MCF 10A (cell line): ENCODE measurements around the gene MCUR1. TPM values are rescaled to one million over a fixed set of nuclear protein-coding genes. Genes with fewer than 3 reads are reported as not detected.

Experiments
- BruUV-seq: library from RNA; stranded (reverse); fragments of 400-500 nt; replicated peaks from 2 replicates; lab custom pipeline; 2021; lab: Mats Ljungman, UMichigan
- CTCF ChIA-PET: fragments of 300-600 bp; sonication (Branson Sonifier 250); formaldehyde crosslinking; extraction: SDS; loops from one replicate; lab custom pipeline; 2021; ENCODE audit warnings: antibody characterized with exemption, inconsistent platforms; lab: Yijun Ruan, JAX
- POLR2A ChIA-PET: fragments of 300-600, 350-650 bp; sonication (Branson Sonifier 250); formaldehyde crosslinking; extraction: SDS; loops from one replicate; lab custom pipeline; 2020; ENCODE audit warnings: antibody characterized with exemption, inconsistent platforms; lab: Yijun Ruan, JAX
- DNase-seq: peaks from one replicate; pipeline ENCODE4 v3.0.0-alpha.2; 2018; ENCODE audit not compliant: unreplicated experiment
- H3K27ac Mint-ChIP-seq: one replicate; pipeline ENCODE4 v1.8.0; 2022; ENCODE audit warnings: mild to moderate bottlenecking, low read depth, mixed read lengths; ENCODE audit not compliant: unreplicated experiment
- H3K27me3 Mint-ChIP-seq: one replicate; pipeline ENCODE4 v1.8.0; 2022; ENCODE audit warnings: mixed read lengths; ENCODE audit not compliant: insufficient read depth, unreplicated experiment
- H3K36me3 Mint-ChIP-seq: one replicate; pipeline ENCODE4 v1.8.0; 2022; ENCODE audit warnings: mild to moderate bottlenecking, moderate library complexity, mixed read lengths; ENCODE audit not compliant: insufficient read depth, unreplicated experiment
- H3K4me1 Mint-ChIP-seq: one replicate; pipeline ENCODE4 v1.8.0; 2022; ENCODE audit warnings: mixed read lengths; ENCODE audit not compliant: insufficient read depth, unreplicated experiment
- H3K4me3 Mint-ChIP-seq: one replicate; pipeline ENCODE4 v1.8.0; 2022; ENCODE audit warnings: mild to moderate bottlenecking, moderate library complexity, mixed read lengths; ENCODE audit not compliant: unreplicated experiment
- H3K9me3 Mint-ChIP-seq: one replicate; pipeline ENCODE4 v1.8.0; 2022; ENCODE audit warnings: mixed read lengths; ENCODE audit not compliant: unreplicated experiment
- CTCF ChIP-seq: fragments of 200-600 bp; IDR thresholded peaks from one replicate; pipeline ENCODE4 v1.8.0; 2022; ENCODE audit warnings: antibody characterized with exemption, mild to moderate bottlenecking; ENCODE audit not compliant: unreplicated experiment
- intact Hi-C: fragments of 100-400 bp; cut with micrococcal nuclease; formaldehyde crosslinking; loops from 2 replicates; pipeline ENCODE4 v1.14.1; 2022
- total RNA-seq: library from RNA; stranded (reverse); gene quantifications from 2 replicates; pipeline ENCODE4 v1.2.3, GENCODE V29; 2022

Gene MCUR1
- total RNA-seq, 1 experiment from 2014 or later = 30.4 TPM

- CTCF ChIA-PET = interaction anchor here (0.8 to 1.9 kb wide), 3 partner anchors 10 to 206 kb away, joined by 3 to 5 read pairs (median 4); no protein-coding TSS in a partner anchor
- no peaks in the 10 kb centered on the region for H3K4me1 Mint-ChIP-seq
- H3K4me3 Mint-ChIP-seq = no peak overlapping the region
- POLR2A ChIA-PET = interaction anchor here (1.1 kb wide), 1 partner anchor 10 kb away, joined by 4 read pairs; no protein-coding TSS in a partner anchor
- TF ChIP-seq CTCF = no peak
- H3K27ac Mint-ChIP-seq = no peak overlapping the region
- H3K9me3 Mint-ChIP-seq = no peaks in the 10 kb centered on the region
- peaks cover 5% of the 10 kb centered on the region for H3K36me3 Mint-ChIP-seq
- BruUV-seq = no TSS peak
- DNase-seq = no peak
- H3K27me3 Mint-ChIP-seq = peaks cover 5% of the 10 kb centered on the region
- intact Hi-C loops = no loop called here
Observed at GRCh38 chr6:13859871-13860555, 45.7 kb upstream of the MCUR1 start.

GRCh38 chr6:13854716-13855250, 40.4 kb upstream of the MCUR1 start:
- Mint-ChIP-seq H3K27me3 (no peaks in the 10 kb centered on the region), H3K27ac (no peak overlapping the region), H3K9me3 (no peaks in the 10 kb centered on the region), H3K4me3 (no peak overlapping the region), H3K36me3 (no peaks in the 10 kb centered on the region), H3K4me1 (no peaks in the 10 kb centered on the region)
- no peak for TF ChIP-seq CTCF
- no peak for DNase-seq
- ChIA-PET POLR2A (interaction anchor here (0.7 to 1.1 kb wide), 2 partner anchors 13 to 15 kb away, joined by 3 to 7 read pairs; no protein-coding TSS in a partner anchor), CTCF (interaction anchor here (0.5 to 0.6 kb wide), 3 partner anchors 59 to 1788 kb away, joined by 3 read pairs; no protein-coding TSS in a partner anchor)
- BruUV-seq = no TSS peak
- intact Hi-C loops = no loop called here

DNA sequence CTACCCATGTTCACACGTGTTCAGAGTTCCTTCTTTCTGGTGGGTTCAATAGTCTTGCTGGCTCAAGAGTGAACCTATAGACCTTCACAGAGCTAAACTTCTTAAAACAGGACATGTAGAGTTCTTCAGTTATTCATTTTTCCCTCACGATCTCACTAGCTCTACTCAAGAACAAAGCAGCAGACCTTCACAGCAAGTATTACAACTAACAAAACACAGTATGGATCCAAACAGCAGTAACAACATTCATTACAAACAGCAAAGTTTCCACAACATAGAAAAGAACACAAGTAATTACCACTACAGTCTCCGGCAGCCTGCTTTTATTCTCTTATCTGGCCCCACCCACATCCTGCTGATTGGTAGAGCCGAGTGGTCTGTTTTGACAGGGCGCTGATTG, 39.5 kb upstream of the MCUR1 start:
- no peak for TF ChIP-seq CTCF
- ChIA-PET CTCF (interaction anchor here (0.6 kb wide), 1 partner anchor 238 kb away, joined by 3 read pairs; no protein-coding TSS in a partner anchor), POLR2A (interaction anchor here (1.1 kb wide), 1 partner anchor 12 kb away, joined by 7 read pairs; no protein-coding TSS in a partner anchor)
- Mint-ChIP-seq H3K4me1 (no peaks in the 10 kb centered on the region), H3K9me3 (no peaks in the 10 kb centered on the region), H3K4me3 (no peak overlapping the region), H3K36me3 (no peaks in the 10 kb centered on the region), H3K27me3 (peaks cover 4% of the 10 kb centered on the region), H3K27ac (no peak overlapping the region)
- BruUV-seq = no TSS peak
- no peak for DNase-seq
- intact Hi-C loops = no loop called here

- no peak for DNase-seq
- H3K36me3 Mint-ChIP-seq = no peaks in the 10 kb centered on the region
- H3K4me3 Mint-ChIP-seq = no peak overlapping the region
- POLR2A ChIA-PET = no interaction called here
- no peak for TF ChIP-seq CTCF
- no peaks in the 10 kb centered on the region for H3K4me1 Mint-ChIP-seq
- no TSS peak for BruUV-seq
- H3K27me3 Mint-ChIP-seq = peaks cover 25% of the 10 kb centered on the region
- no peak overlapping the region for H3K27ac Mint-ChIP-seq
- no peaks in the 10 kb centered on the region for H3K9me3 Mint-ChIP-seq
- intact Hi-C loops = no loop called here
- CTCF ChIA-PET = no interaction called here
Observed at GRCh38 chr6:13851803-13852202, 37.4 kb upstream of the MCUR1 start.
